Activated CD4-positive, CD25-positive, alpha-beta regulatory T cell treated with anti-CD3 and anti-CD28 coated beads, Interleukin-2, amount 50 U/mL, for 24 hours (primary cell): ENCODE data around the gene PRRC2A.
"Not testable (repeated sequence)": the region's sequence is repeated elsewhere in the genome, so short reads cannot be mapped to it uniquely, and the experiment has no call there.

Experiments
- ATAC-seq, 2 donors: fragments of 150-1000 bp; cut with Tn5 transposase; one replicate each; pipeline ENCODE4 v1.10.0; 2021; ENCODE audit warnings: mild to moderate bottlenecking in 1 of 2, moderate library complexity in 1 of 2

The PRRC2A gene

GRCh38 chr6:31586008-31586407 is 34.5 kb upstream of the PRRC2A start, which contains the start of gene LST1:
Gene LST1 (plus strand): TSS chr6:31586277. CDS start chr6:31587300, 1,023 bp downstream.
- peak; percentile 7 to 11 for ATAC-seq

DNA sequence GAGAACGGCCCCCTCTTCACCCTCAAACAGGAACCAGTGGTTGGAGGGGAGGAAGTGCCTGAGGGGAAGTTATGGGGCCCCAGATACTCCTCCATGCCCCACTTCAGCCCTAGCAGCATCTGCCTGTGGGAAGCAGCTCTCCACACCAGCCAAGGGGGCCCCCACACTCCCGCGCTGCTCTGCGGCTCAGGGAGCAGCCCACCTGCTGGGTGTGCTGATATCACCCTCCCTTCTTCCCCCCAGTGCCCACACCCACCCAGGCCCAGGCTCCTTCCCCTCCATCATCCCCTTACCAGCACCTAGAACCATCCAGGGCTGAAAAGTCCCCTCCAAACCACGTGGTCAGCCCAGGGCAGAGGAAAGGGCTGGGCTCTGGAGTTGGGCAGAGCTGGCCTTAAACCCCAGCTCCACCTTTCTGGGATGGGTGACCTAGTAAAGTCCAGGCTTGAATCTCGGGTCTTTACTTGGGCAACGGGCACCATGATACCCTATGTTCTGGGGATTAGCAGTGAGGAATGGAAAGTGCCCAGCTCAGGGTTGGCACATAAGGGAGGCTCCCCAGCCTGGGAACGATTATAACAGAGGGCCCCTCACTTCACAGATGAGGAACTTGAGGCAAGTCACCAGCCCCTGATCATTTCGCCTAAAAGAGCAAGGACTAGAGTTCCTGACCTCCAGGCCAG is 33.8 kb upstream of the PRRC2A start:
- ATAC-seq = peak in 1 of 2 donors; percentile 14

GRCh38 chr6:31587791-31588777 is 32.4 kb upstream of the PRRC2A start:
- peak; percentile 45 to 55 for ATAC-seq

DNA sequence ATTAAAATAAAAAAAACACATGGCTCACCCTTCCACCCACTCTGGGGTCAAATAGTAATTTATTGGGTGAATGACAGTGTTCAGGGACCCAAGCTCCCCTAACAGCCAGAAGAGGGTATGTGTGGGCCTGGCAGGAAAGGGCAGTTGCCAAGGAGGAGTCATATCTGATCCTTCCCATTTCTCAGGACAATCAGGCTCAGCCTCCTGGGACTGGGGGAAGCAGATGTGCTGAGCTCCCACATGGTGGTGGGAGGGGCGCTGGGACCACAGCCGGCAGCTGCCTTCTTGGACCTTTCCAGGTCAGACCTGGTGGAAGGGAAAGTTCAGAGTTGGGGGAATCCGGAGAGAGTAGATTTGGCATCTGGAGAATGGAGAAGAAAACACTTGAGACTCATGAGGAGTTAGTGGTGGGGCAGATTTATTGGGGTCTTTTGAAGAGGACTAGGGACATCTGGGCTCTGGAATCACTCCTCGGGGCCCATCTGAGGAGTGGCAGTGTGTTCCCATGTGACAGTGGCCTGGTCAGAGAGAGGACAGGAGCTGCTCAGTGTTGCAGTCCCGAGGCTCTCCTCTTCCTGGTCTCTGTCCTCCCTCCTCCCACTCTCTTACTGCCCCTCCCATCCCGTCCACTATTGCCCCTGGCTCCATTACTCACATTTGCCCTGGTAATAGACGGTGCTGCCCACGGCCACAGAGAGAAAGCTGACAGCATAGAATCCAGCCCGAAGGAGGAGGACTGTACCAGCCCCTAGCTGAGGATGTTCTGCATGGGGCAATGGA is 31.5 kb upstream of the PRRC2A start:
- no peak for ATAC-seq

GRCh38 chr6:31590691-31591090 is 29.8 kb upstream of the PRRC2A start:
- not testable (repeated sequence) for ATAC-seq

DNA sequence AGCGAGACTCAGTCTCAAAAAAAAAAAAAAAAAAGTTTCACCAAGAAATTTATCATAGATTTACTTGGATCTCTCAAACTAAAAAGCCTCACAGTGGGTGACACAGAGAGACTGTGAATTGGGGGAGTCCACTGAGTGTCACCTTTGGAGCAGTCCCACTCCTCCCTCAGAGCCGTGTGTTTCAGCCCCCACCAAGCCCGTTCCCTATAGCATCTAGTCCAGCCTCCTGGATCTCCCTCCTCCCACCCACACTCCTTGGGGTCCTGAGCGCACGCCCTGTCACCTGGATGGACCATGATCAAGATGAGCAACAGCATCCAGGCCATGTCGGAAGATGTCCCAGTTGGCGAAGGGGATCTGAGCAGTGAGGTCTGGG is 28.1 kb upstream of the PRRC2A start:
- ATAC-seq = no peak

DNA sequence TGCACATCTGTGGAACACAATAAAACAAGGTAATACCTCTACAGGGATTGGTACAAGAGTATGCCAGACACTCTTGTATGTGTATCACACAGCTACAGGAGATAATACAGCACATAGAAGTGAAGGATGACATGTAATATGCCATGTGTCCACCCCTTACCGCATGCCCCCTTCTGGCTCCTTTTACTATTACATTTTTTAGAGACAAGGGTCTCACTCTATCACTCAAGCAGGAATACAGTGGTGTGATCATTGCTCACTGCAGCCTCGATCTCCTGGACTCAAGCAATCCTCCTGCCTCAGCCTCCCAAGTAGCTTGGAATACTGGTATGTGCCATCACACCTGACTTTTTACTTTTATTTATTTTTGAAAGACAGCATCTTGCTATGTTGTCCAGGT is 23.5 kb upstream of the PRRC2A start:
- peak; percentile 75 to 85 for ATAC-seq

- no peak for ATAC-seq
Observed at GRCh38 chr6:31607317-31607716, 13.2 kb upstream of the PRRC2A start.

GRCh38 chr6:31609519-31610406 is 10.8 kb upstream of the PRRC2A start:
- ATAC-seq = no peak

DNA sequence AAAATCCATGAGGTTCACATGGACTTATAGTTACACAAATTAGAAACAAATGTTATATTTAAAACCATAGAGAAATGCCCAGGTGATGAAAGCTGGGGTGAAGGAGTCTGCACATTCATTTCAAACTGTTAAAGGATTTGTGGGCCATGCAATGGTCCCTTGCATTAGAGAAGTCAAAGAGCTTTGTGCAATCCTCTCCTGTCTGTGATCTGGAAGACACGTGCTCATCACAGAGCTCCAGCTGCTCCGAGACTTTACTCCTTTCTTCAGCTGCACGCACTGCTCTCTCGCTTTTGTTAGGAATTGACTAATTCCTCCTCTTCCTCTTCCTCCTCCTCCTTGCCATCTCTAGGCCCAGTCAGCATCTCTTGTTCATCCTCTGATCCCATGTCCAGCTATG is 9.5 kb upstream of the PRRC2A start:
- no peak for ATAC-seq

- ATAC-seq = no peak
Observed at GRCh38 chr6:31614075-31614619, 6.4 kb upstream of the PRRC2A start.

DNA sequence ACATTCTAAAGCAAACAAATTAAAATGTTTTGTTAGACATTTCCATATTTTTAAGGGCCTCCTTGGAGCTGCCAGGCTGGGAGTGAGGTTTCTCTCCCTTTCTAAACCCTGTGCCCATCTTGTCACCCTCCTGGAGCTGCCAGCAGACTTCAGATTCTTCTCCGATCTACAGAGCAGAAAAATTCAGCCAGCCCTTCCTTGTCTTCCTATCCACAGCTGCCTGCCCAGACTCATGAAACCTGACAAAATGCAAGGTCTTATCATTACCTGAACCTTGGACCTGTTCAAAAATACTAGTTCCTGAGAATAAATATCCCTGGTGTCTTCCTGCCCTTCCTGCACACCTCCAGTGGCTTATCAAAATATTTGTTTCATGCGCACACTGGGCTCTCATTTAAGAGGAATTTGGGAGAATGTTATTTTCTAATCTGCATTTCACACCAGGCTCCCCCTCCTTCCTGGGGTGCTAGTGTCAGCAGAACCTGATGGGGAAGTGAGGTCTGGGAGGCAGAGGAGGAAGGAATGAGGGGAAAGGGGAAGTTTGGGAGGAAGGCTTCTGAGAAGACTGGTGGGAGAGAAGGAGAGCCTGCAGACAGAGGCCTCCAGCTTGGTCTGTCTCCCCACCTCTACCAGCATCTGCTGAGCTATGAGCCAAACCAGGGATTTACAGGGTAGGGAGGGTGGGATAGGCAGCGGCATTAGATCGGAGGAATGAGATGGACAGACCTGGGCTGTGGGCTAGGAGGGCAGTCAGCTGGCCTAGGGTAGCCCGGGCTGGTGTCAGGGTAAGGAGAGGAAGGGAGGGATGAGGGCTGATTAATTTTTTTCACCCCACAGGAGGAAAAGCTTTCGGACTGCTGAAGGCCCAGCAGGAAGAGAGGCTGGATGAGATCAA is 5.6 kb upstream of the PRRC2A start, which contains the start of gene AIF1:
Gene AIF1, plus strand, starts transcription at position 551 of the 895 bp plus-strand sequence. Its CDS starts 96 bp downstream, at position 647.
- ATAC-seq = no peak

DNA sequence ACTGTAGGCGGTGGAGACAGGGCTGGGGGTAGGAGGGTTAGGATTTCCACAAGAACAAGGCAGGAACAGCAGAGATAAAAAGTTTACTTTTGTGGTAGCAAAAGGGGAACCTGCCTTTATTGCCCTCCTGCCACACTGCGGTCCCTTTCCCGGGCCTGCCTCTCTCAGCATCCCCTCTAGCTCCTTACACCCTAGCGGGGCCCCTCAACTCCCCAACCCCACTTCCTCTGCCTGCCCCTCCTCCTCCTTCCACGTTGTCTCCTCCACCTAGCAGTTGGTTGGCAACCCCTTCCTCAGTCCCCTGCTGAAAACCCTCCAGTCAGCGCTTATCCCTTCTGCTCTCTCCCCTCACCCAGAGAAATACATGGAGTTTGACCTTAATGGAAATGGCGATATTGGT is 4.8 kb upstream of the PRRC2A start:
- ATAC-seq = no peak

GRCh38 chr6:31617010-31617409 is 3.5 kb upstream of the PRRC2A start:
- no peak for ATAC-seq

DNA sequence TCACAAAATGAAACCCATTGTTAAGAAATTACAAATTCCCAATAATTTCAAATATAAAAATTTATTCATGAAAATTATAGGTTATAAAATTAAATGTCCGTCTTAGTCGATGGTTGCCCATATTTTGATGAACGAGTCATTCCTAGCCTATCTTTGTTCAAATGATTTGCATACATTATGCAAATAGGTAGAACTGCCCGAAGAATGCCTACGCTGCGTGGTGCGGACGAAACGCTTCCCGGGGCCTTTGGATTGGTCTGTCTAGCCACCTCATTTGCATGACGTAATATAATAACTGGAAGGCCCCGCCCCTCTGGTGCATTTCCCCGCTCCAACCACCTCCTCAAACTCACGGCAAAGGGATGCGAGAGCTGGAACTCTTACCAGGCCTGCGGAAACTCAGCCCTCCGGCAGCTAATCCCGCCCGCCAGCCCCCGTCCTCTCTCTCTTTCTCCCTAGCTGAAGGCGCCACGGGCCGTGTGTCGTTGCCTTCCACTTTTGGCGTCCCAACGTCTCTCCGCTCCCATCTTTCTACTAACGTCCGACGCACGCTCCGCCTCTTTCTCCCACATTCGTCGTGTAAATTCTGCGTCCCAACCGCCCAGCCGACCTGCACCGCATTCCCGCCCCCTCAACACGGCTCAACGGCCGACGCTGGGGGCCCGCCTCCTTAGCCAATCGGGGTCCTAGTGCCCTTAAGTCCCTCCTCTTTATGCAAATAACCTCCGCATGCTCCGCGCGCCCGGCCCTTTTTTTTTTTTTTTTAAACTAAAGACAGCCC is 520 bp upstream of the PRRC2A start:
- ATAC-seq = peak; percentile 82 to 86

DNA sequence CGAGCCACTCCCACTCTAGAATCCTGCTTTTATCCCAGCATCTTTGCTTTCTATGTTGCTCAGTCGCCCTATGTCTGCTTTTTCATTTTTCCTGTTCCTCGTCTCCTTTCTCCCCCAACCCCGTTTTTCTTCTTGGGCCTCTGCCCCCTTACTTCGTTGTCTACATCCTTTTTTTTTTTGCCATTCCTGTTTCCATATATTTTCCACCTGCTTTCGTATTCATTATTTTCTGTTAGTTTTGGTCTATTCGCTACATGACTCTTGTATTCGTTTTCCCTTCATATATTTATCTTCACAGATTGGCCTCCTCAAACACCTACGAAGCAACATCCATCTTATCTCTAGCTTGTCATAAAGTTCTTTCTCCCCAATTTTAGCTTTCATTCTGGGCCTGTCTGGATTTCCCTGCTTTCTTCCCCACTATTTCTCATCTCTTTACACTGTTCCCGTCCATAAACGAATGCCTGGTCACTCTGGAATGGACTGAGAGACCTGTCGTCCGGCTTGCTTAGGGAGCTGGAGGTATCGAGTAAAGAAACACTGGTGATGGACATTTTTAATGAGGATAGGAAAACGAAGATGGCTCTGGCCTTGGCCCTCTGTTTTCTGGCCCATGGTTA is 915 bp downstream of the PRRC2A start:
- no peak for ATAC-seq

DNA sequence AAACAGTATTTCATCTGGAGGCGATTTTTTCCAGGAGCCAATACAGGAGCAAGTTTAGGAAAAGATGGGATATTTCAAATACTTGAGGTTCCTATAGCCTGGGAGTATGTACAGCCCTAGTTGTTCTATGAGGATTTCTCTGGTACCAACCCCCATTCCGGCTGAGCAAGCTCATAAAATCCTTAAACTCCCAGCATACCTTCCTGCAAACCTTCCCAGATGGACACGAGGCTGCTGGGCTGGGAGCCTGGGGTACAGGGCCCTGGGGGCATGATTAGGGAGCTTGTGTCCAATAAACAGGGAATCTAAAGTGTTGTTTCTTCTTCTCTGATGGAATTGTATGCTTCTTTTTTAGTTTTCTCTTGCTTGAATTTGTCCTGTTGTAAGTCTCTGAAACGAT is 1.5 kb downstream of the PRRC2A start:
- ATAC-seq = no peak

GRCh38 chr6:31622684-31623091 is 2.2 kb downstream of the PRRC2A start:
- no peak for ATAC-seq

DNA sequence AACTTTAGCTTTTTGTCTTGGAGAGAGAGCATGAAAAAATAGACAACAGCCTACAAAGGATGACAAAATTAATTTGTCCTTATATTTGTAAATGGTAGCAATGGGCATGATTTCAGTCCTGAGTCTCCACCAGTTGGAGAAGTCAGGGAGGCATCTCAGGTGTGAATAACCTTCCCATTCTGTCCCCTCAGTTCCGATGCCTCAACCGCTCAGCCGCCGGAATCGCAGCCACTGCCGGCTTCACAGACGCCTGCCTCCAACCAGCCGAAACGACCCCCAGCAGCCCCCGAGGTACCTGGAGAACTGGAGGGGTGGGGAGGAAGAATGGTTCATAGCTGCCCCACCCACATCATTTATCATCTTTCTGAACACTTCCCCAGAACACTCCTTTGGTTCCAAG is 3.6 kb downstream of the PRRC2A start:
- no peak for ATAC-seq
